Subcutaneous adipose tissue (tissue), 4 donors: ENCODE results near the gene TNFRSF11A. TPM values are rescaled to one million over a fixed set of nuclear protein-coding genes. Genes with fewer than 3 reads are reported as not detected.

ENCODE experiments used
- total RNA-seq, 4 donors: library from RNA; depleted of rRNA; stranded (reverse); fragments of >200 nt; gene quantifications; one replicate each; pipeline ENCODE4 v1.1.0, GENCODE V29; 2016
- TF ChIP-seq, protein P1 (sequence below): fragments of 450-650 bp; IDR thresholded peaks from one replicate; pipeline ENCODE4 v1.5.1; 2016; ENCODE audit warnings: low read depth, mild to moderate bottlenecking, control low read depth, antibody characterized with exemption, moderate library complexity

The TNFRSF11A gene
- total RNA-seq, 4 donors from 2014 or later, result 0.94 to 27.7 (median 7.1) TPM

DNA sequence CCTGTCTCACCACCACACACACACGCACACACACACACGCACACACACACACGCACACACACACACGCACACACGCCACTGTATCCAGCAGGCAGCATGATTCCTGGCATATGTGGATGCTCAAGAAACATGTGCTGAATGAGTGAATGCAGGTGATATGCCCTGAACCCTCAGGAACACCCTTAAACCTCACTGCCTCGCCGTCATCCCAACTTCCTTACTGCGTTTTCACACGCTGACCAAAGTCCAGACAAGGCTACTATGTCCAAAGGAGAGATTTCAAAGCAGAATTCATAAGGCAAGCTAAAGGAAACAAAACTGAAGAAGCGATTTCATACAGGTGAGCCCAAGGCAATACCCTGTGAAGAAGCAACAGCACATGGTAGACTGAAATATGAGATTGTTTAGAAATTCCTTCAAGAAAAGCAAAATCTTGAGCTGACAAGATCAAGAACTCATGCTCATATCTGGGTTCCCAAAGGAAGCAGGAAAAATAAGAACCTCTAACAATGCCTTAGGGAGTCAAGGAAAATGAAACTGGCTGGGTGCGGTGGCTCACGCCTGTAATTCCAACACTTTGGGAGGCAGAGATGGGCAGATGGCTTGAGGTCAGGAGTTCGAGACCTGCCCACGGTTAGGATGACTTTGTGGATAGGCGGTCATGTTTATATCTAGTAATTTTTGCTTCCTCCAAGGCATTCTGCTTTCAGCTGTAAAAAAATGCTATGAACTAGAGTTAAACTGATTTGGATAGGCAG lies 69.1 kb downstream of the TNFRSF11A start:
- TF ChIP-seq, protein P1, sequence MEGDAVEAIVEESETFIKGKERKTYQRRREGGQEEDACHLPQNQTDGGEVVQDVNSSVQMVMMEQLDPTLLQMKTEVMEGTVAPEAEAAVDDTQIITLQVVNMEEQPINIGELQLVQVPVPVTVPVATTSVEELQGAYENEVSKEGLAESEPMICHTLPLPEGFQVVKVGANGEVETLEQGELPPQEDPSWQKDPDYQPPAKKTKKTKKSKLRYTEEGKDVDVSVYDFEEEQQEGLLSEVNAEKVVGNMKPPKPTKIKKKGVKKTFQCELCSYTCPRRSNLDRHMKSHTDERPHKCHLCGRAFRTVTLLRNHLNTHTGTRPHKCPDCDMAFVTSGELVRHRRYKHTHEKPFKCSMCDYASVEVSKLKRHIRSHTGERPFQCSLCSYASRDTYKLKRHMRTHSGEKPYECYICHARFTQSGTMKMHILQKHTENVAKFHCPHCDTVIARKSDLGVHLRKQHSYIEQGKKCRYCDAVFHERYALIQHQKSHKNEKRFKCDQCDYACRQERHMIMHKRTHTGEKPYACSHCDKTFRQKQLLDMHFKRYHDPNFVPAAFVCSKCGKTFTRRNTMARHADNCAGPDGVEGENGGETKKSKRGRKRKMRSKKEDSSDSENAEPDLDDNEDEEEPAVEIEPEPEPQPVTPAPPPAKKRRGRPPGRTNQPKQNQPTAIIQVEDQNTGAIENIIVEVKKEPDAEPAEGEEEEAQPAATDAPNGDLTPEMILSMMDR, result no peak

DNA sequence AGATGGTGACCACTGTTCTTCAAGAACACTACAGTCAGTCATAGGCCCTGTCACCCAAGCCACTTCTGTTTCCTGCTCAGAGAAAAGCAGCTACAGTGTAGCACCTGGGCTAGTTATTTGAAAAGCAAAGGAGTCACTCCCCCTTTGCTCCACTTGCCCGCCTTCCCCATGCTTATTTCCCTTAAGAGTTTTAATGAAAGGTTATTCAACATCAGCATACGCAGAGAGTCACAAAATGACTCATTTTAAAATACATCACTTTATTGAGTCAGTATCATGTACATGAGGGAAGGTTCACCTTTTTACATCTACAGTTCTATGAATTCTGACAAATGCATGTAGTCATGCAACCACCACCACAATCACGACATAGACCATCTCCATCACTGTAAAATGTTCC lies 71.3 kb downstream of the TNFRSF11A start:
- TF ChIP-seq, protein P1, result no peak

GRCh38 chr18:62396967-62397366 lies 71.9 kb downstream of the TNFRSF11A start:
- TF ChIP-seq, protein P1, result no peak

- TF ChIP-seq, protein P1, result no peak
Measured at GRCh38 chr18:62398291-62398690, 73.2 kb downstream of the TNFRSF11A start.

GRCh38 chr18:62399276-62399675 lies 74.2 kb downstream of the TNFRSF11A start:
- TF ChIP-seq, protein P1, result no peak

DNA sequence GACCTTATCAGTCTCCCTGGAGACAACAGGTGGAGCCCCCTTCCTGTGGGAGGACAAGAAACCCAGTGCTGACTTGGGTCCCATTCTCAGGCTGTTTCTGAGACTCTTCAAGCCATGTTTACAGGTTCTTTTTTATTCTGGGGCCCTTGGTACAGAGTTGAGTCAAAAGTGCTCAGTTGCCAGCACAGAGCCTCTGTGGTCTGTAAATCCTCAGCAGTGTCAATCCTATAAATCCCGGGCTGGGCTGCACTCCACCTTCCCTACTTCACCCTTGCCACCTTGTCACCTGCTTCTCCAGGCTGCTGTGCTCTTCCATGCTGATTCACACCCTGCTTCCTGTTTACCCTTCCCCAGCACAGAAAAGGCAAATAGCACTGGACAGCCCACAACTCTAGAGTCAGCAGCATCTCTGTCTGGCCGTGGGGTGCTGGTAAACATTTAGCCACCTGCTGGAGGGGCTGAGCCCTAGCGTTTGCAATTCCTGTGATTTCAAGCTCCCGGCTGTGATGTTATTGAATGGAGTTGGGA lies 74.7 kb downstream of the TNFRSF11A start:
- TF ChIP-seq, protein P1, result no peak

DNA sequence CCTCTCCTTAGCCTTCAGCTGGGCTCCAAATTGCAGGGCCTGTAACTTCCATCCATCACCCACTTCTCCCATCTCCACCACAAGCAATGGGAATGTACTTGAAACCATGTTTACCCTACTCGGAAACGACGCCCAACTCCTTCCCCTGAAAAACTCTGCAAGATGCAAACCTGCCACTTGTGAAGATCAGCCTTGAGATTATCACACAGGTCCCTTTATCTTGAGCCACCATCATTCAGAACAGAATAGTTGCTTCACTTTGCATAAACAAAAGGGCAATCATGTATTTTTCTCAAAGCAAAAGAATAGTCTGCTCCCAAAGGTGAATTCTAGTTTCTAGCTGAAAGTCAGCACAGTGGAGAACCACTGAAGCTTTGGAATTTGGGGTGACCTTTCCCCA lies 75.8 kb downstream of the TNFRSF11A start:
- TF ChIP-seq, protein P1, result no peak
